H1 (cell line): ENCODE results near the gene UCHL5. TPM values are rescaled to one million over a fixed set of nuclear protein-coding genes. Genes with fewer than 3 reads are reported as not detected.

Source experiments
- ASH2L ChIP-seq: fragments of 200-600, 300-600 bp; sonication (generic); IDR thresholded peaks from one replicate; pipeline ENCODE4 v1.7.1; 2017; ENCODE audit warnings: low read length
- ATF3 ChIP-seq: IDR thresholded peaks from 2 replicates; pipeline ENCODE4 v1.6.1; 2011; ENCODE audit warnings: low read depth, mild to moderate bottlenecking, low read length; ENCODE audit not compliant: insufficient read depth
- CBX8 ChIP-seq: fragments of 300-800, 300-1000 bp; sonication (generic); IDR thresholded peaks from 2 replicates; pipeline ENCODE4 v1.7.1; 2016; ENCODE audit warnings: low read depth, low read length, borderline replicate concordance
- CHD2 ChIP-seq: IDR thresholded peaks from 2 replicates; pipeline ENCODE4 v1.6.1; 2012; ENCODE audit warnings: low read length, improper control_type of control experiment
- CREB1 ChIP-seq: IDR thresholded peaks from 2 replicates; pipeline ENCODE4 v1.6.1; 2012; ENCODE audit warnings: inconsistent platforms
- EZH2 ChIP-seq: fragments of 200-600 bp; sonication (generic); IDR thresholded peaks from 2 replicates; pipeline ENCODE4 v1.7.1; 2012; ENCODE audit warnings: low read depth, mild to moderate bottlenecking, moderate library complexity, low read length, inconsistent platforms; ENCODE audit not compliant: severe bottlenecking
- HDAC6 ChIP-seq: IDR thresholded peaks from one replicate; pipeline ENCODE4 v1.7.1; 2012; ENCODE audit warnings: low read depth, mild to moderate bottlenecking, inconsistent platforms, low read length, moderate library complexity
- JUND ChIP-seq: IDR thresholded peaks from 2 replicates; pipeline ENCODE4 v1.6.1; 2011; ENCODE audit warnings: mild to moderate bottlenecking, improper control_type of control experiment, low read length
- KDM1A ChIP-seq: fragments of 200-600, 300-600 bp; sonication (generic); IDR thresholded peaks from 2 replicates; pipeline ENCODE4 v1.7.1; 2016; ENCODE audit warnings: mild to moderate bottlenecking, low read length, borderline replicate concordance
- MAX ChIP-seq: IDR thresholded peaks from 2 replicates; pipeline ENCODE4 v1.6.1; 2012; ENCODE audit warnings: inconsistent platforms
- PHF8 ChIP-seq: fragments of 200-600 bp; sonication (generic); conservative IDR thresholded peaks from 2 replicates; pipeline ENCODE4 v1.7.1; 2012; ENCODE audit warnings: low read depth, mild to moderate bottlenecking, inconsistent platforms, low read length, moderate library complexity
- POLR2A ChIP-seq, 2 experiments: IDR thresholded peaks; 1 replicate in 1 of 2; 2 replicates in 1 of 2; pipeline ENCODE4 v1.6.1; 2011; ENCODE audit warnings: low read depth in 2 of 2, low read length in 2 of 2, mild to moderate bottlenecking in 2 of 2; ENCODE audit errors: control extremely low read depth in 1 of 2
- POLR2AphosphoS5 ChIP-seq: IDR thresholded peaks from 2 replicates; pipeline ENCODE4 v1.6.1; 2011; ENCODE audit warnings: low read depth, low read length
- POU5F1 ChIP-seq: IDR thresholded peaks from 2 replicates; pipeline ENCODE4 v1.6.1; 2011; ENCODE audit warnings: low read depth, mild to moderate bottlenecking, low read length, moderate library complexity
- RNF2 ChIP-seq: fragments of 200-900, 300-1000 bp; sonication (generic); IDR thresholded peaks from 2 replicates; pipeline ENCODE4 v1.7.1; 2016; ENCODE audit warnings: borderline replicate concordance, low read depth, mild to moderate bottlenecking, antibody characterized with exemption, low read length; ENCODE audit not compliant: poor library complexity, severe bottlenecking; ENCODE audit errors: missing control alignments
- SIRT6 ChIP-seq: IDR thresholded peaks from one replicate; pipeline ENCODE4 v1.7.1; 2012; ENCODE audit warnings: low read length, inconsistent platforms
- SP1 ChIP-seq: IDR thresholded peaks from 2 replicates; pipeline ENCODE4 v1.6.1; 2011; ENCODE audit warnings: low read depth, low read length
- SP2 ChIP-seq: IDR thresholded peaks from 2 replicates; pipeline ENCODE4 v1.6.1; 2012; ENCODE audit warnings: mild to moderate bottlenecking, low read length, inconsistent platforms
- SP4 ChIP-seq: IDR thresholded peaks from 2 replicates; pipeline ENCODE4 v1.6.1; 2012; ENCODE audit warnings: low read length, inconsistent platforms
- TAF1 ChIP-seq: IDR thresholded peaks from 2 replicates; pipeline ENCODE4 v1.6.1; 2011; ENCODE audit warnings: mild to moderate bottlenecking, low read depth, low read length
- TAF7 ChIP-seq: optimal IDR thresholded peaks from 2 replicates; pipeline ENCODE3; 2011; ENCODE audit warnings: low read depth, mild to moderate bottlenecking, inconsistent platforms, low read length, moderate library complexity, borderline replicate concordance
- TCF12 ChIP-seq: IDR thresholded peaks from 2 replicates; pipeline ENCODE4 v1.6.1; 2011; ENCODE audit warnings: low read depth, mild to moderate bottlenecking, low read length
- polyA plus RNA-seq, 7 experiments: library from polyadenylated mRNA; depleted of rRNA in 3 of 7; stranded (reverse) in 5 of 7; unstranded in 2 of 7; fragments of >200 nt in 5 of 7; fragments of 200-250 nt in 2 of 7; gene quantifications; 1 replicate in 5 of 7; 2 replicates in 1 of 7; 4 replicates in 1 of 7; pipeline versions ENCODE4 v1.2.1 to v1.2.3, GENCODE V29; 2011 to 2013; ENCODE audit warnings: missing spikeins in 2 of 7, mixed read lengths in 2 of 7
- total RNA-seq: library from RNA; stranded (reverse); fragmentation: NEBNext Ultra II Directional; extraction: Animal tissue kit (Norgen Biotek cat#: 25700); gene quantifications from 2 replicates; pipeline ENCODE4 v1.2.1, GENCODE V29; 2021
- TF ChIP-seq, protein P1 (sequence below): IDR thresholded peaks from 2 replicates; pipeline ENCODE4 v1.6.1; 2011; ENCODE audit warnings: low read length, improper control_type of control experiment

The UCHL5 gene
- total and polyA plus RNA-seq, 2 of the 8 experiments (the other 6 are each of a cell fraction or from before 2014, with no cell fraction given): 12.0 to 40.0 TPM

DNA sequence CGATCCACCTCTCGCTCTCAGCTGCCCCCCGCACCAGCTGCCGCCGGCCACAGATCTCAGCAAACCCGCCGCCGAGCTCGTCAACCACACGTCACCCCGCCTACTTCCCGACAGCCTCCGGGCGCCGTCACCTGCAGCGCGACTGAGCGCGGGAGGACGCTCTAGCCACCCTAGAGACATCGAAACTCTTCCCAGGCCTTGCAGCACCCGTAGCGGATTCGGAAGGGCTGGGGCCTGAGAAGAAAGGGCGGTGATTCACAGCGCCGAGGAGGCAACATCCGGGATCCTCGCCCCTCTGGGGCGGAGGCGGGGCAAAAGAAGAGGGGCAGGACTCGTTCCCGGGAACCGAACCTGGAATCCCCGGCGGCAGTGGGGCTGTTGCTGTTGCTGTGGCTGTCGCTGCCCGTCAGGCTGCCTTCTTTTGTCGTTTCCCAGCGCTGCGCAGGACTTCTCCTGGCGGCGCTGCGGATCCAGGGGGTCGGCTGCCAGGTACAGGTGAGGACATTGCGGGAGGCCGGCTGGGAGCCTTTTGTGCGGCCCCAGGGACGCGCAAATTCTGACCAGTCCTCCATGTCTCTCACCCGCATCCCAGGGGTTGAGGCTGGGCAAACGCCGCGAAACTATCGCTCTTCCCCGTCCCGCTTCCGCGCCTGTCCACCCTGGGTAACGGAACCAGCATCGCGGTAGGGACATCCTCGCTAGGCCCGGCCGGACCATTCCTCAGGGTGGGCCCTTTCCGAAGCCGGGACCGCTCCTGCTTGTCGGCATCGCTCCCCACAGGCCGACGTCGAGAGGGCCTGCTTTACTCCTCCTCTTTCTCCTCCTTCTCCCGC is at the start of gene UCHL5, which contains the start of gene RO60 (continued):
- TF ChIP-seq PHF8 (peak; percentile 76), CHD2 (no peak; the same call in 1 of the 2 replicates), HDAC6 (no peak), ATF3 (0 out of 2 replicates have a peak, but pooled peaks have one; percentile 27), POLR2A (IDR thresholded peaks at IDR 0.05; ENCODE audit: control extremely low read depth in 1 of 2, low read depth in 2 of 2, low read length in 2 of 2) (peak; percentile 59 to 90), RNF2 (no peak), TAF7 (peak; percentile 66), EZH2 (no peak), SP1 (peak; percentile 66; the same call in 1 of the 2 replicates), SIRT6 (no peak), POU5F1 (no peak), POLR2AphosphoS5 (peak; percentile 93), KDM1A (peak; percentile 53; the same call in 1 of the 2 replicates), SP4 (0 out of 2 replicates have a peak, but pooled peaks have one; percentile 72), ASH2L (peak; percentile 89), JUND (peak; percentile 15; the same call in 1 of the 2 replicates), SP2 (peak; percentile 42; the same call in 1 of the 2 replicates), TAF1 (peak; percentile 95), CREB1 (peak; percentile 95), TCF12 (peak; percentile 71; the same call in 1 of the 2 replicates), CBX8 (no peak), MAX (peak; percentile 82)
- TF ChIP-seq, protein P1, sequence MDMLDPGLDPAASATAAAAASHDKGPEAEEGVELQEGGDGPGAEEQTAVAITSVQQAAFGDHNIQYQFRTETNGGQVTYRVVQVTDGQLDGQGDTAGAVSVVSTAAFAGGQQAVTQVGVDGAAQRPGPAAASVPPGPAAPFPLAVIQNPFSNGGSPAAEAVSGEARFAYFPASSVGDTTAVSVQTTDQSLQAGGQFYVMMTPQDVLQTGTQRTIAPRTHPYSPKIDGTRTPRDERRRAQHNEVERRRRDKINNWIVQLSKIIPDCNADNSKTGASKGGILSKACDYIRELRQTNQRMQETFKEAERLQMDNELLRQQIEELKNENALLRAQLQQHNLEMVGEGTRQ: no peak
